NCI-H2081 (cell line): ENCODE data around the gene ADCYAP1R1.

Source experiments
- DNase-seq, 2 experiments: peaks; one replicate each; lab custom pipeline; 2025; lab: John Stamatoyannopoulos, UW

Gene ADCYAP1R1

DNA sequence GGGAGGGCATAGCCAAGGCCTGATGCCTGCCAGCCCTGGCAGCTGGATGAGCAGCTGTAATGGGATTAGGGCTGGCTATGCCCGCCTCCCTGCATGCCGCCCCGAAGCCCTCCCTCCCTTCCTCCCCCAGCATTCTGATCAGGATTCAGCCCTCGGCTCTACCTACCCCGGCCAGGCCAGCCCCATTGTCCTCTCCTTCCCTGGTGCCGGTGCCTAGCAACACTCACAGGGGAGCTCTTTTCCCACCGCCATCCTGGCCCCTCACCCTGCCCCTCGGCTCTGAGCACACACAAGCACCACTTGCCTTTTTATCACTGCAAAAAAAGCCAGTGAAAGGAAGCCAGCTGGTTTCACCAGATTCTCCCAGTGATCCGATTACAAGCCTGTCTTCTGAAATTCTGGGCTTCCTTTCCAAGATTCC is 9.0 kb upstream of the ADCYAP1R1 start:
- DNase-seq: no peak

DNA sequence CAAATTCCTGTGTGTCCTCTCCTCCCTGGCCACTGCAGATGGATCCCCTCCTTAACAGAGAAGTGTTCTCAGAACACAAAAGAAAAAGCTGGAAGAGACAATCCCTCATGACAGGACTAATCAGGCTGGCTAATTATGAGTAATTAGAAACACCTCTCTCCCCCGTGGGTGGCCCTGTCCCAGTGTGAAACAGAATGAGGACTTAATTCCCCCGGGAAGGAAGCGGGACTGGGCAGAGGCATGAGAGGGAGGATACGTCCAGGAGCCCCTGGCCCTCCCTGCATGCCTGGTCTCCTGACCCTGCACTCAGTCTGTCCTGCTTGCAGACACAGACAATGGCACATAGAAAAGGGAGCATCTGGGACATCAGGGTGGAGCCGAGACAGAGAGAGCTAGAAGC is 7.6 kb upstream of the ADCYAP1R1 start:
- no peak for DNase-seq

DNA sequence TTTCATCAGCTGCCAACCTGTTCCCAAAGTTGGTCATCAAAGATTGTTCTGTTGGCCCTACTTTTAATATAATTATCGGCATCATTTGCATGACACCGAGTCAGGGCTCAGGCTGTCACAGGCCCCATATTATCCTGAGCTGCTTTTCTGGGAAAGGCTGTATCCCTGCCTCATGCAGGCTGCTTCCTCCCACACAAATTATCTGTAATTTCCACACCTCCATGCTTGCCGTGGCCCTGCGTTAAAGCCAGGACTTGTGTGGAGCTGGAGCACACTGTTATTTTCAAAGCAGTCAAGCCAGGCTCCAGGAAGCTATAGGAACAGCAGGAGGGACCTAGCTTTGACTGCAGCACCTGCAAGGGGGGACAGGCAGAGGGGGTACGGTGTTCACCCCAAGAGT is 5.4 kb upstream of the ADCYAP1R1 start:
- DNase-seq: no peak

DNA sequence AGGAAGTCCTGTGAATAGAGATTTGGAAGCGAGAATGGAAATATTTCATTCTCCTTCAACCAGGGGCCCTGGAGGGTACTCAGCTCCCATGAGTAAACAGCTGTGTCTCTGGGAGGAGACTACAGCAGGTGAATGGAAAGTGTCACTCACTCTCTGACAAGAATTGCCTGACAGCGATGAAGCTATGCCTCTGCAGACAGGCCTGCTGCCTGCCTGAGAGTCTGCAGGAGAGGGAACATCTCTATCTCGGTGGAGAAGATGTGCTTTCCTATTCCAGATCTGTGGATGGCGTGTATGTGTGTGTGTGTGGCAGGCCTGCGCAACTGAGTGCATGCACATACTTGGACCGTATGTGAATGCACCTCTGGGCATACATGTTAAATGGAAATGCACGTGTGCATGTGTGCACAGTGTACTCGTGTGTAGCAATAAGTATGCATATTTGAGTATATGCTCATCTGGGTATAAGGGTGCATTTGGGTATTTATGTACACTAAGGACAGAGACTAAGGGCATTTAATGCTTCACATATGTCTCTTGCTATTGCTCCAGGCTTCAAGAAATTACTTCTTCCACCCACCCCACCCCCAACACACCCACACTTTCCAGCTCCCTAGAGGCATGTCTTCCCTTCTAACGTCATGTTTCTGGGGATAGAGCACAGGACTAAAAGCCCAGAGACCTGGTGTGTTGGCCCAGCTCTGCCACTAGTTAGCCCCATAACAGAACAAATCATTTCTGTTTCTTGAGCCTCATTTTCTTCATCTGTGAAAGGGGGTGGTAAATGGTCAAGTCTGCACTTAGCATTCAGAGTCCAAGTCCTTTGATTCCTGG is 4.6 kb upstream of the ADCYAP1R1 start:
- DNase-seq: no peak

DNA sequence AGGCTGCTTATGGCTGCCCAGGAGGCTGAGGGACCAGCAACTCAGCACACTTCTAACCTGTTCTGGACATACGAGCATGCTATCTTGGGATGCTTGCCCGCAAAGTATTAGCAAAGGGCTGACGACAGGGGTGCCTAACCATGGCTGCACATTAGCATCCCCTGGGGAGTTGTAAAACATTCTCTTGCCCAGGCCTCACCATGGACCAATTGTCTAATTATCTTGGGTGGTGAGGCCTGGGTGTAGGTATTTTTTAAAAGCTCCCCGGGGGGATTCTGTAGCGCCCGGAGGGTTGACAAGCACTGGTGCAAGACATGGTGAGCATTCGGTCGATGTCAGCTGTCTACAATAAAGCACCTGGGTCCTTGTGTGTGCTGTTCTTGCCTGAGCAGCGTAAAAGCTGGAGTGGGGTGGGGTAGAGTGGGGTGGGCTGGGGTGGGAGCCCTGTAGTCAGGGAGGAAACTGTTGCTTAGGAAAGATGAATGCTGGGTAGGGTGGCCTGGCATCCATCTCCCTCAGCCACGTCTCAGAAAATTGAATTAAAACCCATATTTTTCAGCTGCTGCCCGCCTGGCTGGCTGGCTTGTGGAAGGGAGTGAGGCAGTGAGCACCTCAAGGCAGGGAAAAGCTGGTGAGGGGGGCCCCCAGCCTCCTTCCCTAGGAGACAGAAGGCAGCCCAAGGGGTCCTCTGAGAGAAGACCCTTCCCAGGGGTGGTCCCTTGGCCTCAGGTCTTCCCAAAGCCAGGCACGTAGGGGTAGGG is 2.9 kb upstream of the ADCYAP1R1 start:
- no peak for DNase-seq

DNA sequence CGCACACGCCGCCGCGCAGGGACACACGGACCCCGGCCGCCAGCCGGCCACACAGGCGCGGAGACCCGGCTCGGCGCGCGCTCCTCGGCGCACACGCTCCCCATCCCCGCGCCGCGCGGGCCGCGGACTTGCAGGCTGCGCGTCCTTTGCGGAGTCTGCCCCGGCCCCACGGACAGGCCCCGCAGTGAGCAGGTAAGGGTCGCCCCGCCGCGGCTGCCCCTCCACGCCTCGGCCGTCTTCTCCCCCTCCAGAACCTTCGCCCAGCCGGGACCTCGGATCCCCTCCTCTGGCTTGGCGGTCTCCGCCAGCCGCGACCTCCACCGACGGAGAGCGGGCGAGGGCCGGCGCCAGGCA is 356 bp downstream of the ADCYAP1R1 start:
- DNase-seq: no peak

DNA sequence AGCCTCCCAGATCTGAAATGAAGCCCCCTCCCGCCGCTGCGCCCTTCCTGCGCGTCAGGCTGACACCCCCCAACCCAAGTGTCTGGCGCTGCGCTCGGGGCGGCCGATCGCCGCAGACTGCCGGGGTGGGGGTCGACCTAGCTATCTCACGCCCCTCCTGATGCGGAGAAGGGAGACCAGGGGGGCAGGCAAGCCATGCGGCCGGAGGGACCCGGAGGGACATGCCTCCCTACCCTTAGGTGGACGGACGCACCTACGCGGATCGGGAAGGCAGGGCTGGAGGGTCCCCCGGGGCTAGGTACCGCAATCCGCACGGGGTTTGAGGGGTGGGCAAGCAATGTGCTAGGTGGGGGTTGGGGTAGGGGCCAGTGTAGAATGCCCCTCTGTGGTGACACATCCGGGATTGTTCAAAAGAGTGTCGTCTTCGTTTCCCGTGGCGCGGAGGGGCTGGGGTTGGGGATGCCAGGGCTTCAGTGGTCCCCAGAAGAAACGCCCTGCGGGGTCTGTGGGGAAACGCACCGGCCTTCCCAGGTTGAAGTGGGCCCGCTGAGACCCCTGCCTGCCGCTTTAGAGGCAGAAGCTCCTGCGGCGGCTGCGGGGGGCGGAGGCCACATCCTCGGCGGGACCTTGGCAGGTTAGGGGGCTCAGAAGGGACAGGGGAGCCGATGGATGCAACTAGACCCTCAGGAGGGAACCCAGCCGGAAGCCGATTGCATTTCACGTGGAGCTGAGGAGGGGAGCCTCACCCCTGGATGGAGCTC is 913 bp downstream of the ADCYAP1R1 start:
- DNase-seq: no peak

DNA sequence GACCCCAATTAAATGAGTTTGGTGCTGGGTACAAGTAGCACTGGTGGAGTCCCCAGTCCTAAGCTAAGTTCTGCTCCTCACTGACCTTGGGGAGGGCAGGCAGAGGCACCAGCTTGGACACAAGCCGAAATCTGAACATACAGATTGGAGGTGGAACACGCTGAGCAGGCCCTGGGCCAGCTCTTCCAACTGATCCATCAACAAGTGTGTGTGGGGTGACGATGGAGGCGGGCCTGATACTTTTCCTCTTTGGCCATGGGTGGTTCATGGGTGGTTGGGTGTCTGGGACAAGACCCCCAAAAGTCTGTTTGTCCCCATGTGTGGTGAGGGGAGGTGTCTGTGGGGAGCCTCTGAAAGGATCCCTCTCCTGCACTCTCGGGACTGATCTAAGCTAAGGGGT is 1.9 kb downstream of the ADCYAP1R1 start:
- no peak for DNase-seq

DNA sequence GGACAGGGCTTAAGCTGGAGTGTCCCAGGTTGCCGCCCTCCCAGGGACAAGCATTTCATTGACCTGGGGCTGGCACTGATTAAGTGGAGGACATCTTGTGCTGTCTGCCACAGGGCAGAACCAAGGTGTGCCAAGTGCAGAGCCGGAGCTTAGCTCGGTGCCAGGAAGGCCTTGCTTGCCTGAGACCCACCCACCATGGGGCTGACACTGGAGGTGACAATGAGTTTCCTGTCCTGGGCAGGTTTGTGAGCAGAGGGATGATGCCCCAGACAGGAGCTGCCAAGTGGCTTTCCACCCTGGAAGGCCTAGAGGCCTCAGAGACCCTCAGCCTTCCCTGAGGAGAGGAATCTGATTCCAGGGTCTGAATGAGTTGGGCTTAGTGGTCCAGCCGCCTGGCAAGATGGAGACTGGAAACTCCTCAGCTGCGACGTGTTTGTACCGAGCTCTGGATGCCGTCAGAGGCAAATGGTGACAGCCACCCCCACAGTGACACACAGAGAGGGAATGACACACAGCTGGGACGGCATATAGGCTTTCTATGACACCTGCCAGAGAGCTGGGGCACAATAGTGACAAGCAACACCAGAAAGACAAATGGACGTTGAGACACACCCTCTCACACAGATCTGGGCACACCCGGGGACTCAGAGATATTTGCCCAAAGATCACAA is 2.6 kb downstream of the ADCYAP1R1 start:
- DNase-seq: no peak

DNA sequence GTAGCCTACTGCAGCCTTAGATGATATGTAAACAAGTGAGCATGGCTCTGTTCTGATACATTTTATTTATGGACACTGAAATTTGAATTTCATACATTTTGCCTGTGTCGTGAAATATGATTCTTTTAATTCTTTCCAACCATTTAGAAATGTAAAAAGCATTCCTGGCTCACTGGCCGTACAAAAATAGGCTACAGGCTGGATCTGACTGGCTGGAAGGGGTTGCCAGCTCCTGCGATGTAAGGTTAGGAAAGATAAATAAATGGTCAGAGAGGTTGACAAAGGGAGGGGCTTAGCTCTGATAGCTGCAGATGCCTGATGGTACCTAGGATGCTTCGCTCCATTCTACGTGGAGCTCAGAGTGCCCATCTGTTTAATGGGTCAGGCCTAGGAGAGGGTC is 3.4 kb downstream of the ADCYAP1R1 start:
- no peak for DNase-seq

DNA sequence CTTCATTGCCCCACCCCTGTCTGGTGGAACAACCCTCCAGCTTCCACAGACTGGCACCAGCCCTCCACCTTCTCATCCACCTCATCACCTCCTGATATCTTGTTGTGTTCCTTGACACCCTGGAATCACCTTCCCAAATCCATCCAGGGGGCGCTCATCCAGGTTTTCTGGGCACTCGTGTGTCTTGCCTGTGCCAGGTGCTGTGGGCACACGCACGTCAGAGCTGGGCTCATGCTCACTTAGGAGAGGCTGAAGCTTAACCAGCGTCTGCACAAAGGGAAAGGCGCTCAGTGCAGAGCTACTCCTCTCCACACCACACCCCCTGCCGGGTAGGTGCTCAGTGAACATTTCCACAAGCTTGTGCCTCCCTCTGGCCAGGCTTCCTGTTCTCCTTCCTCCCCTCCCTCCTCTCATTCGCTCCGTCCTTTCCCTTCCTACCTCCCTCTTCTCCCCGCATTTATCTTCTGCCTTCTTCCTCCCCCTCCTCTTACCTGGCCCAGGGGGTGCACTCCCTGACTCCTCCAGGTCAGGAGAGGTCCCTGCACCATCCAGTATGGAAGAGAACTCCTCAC is 4.8 kb downstream of the ADCYAP1R1 start:
- DNase-seq: peak in 1 of 2 experiments; percentile 13

DNA sequence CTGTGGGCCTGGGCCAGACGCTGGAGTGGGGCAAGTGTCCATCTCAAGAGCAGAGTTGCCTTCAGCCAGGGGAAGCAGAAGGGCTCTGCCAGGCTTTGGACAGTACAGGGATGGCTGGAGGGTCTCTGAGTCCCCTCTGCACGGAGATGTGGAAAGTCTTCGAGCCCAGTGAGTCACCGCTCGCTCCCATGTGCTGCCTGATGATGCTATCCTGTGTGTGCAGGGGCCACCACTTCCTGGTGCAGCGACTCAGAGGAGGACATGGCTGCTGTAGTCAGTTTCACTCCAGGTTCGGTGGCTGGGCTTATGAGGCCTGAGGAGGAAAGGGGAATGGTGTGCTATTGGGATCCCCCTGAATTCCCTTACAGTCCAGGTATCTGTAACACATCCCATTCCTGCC is 6.0 kb downstream of the ADCYAP1R1 start:
- no peak for DNase-seq

DNA sequence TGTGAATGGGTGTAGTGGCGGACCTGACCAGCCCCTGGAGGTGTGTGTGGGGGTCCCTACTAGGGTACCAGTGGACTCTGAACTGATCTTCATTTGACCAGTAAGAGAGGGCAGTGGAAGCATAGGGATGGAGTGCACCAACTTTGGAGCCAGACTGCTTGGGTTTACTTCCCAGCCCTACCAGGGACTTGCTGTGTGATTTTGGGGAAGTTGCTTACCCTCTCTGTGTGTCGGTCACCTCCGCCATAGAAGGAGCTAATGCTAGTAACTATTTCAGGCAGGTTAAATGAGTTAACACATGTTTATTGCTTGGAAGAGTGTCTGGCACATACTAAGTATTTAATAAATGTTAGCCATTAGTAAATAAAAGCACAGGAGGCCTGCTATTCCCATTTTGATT is 6.6 kb downstream of the ADCYAP1R1 start:
- DNase-seq: no peak

DNA sequence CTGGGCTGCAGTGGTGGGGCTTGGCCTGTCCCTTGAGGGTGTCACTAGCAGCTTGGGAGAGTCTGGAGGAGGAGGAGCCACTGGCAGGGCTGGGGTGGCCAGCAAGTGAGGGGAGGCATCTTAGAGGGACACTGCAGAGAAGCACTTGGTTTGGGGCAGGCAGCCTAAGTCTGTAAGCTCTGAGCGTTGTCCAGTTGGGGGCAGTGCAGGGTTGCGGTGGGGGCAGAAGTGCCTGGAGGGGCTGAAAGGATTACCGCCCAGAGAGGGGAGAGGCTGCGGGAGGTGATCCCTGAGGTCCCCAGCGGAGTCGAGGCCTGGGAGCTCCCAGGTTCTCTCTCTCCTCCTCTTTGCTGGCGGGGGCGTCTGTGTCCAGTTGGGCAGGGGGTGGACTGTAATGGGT is 7.4 kb downstream of the ADCYAP1R1 start:
- no peak for DNase-seq

DNA sequence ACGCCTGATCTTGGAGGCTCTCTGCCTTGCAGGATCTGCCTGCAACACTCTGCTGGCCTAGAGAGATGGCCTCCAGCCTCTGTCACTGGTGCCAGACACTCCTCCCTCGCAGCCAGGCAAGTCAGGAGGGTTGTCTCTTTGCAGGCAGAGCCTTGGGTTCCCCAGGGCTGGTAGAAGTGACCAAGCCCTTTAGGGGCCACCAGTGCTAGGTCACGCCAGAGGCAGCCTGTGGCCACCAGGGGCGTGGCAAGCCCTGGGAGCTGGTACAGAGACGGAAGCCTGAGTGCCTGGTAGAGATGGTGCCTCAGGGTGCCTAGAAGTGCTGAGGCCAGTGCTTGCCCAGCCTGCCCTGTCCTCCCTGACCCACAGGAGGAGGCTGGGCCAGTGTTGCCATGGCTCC is 9.1 kb downstream of the ADCYAP1R1 start:
- no peak for DNase-seq

DNA sequence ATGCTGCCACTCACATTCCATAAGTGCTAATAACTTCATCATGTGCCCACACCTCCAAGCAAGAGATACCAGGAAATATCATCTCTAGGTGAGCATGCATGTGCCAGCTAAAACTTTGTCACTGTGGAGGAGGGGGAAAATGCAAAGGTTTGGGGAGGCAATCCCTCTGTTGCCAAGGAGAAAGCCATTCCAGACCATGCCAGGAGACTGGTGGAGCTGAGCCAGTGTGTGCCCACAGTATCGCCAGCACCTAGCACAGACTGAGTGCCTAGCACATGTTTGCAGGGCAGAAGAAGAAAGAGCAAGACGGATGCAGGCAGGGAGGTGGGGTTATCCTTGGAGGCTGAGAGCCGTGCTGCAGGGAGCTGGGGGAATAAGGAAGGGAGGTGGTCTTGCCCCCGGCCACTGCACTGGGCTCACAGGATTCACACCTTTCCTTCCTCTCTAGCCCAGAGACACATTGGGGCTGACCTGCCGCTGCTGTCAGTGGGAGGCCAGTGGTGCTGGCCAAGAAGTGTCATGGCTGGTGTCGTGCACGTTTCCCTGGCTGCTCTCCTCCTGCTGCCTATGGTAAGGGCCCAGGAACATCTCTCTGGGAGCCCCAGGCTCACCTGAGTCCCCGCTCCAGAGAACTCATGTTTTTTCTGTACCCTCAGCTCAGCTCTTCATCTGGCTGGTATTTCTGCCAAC is 10.8 kb downstream of the ADCYAP1R1 start:
- no peak for DNase-seq

DNA sequence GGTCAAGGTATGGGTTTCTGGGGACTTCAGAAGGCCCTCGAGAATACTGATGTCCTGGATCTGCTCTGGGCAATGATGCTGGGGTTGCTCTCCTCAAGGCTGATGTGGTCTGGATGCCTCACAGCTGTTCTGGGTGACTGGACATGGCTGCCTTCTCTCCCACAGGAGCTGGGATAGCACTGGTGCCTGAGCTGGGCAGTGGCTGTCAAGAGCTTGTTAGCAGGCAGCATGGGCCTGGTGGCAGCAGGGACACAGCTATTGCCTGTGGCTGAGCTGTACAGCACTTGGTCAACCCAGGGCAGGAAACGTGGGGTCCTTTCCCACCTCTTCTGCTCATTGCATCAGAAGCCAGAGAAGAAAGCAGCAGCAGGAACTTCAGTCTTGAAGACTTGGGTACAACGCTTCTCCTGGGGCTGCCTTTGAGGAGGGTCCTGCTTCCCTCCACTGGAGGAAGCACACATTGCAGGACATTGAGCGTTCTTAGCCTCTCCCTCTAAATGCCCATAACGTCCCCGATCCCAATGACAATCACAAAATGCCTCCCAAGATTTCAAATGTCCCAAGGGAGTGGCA is 13.0 kb downstream of the ADCYAP1R1 start:
- no peak for DNase-seq

DNA sequence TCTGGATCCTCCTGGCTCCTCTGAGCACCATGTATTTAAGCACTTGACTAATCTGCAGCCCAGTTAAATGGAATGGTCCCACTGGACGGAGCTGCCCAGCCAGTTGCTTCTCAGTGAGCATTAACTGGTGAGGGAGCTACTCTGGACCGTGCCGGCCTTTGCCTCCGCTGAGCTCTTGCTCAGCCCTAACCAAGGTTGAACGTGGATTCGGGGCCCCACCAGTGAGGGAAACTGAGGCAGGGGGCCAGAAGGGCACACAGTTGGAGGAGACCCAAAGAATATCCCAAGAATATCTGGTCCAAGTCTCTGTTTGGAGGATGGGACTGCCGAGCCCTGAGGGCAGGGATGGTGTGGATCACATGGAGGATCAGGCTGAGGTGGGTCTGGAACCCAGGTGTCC is 13.7 kb downstream of the ADCYAP1R1 start:
- no peak for DNase-seq

DNA sequence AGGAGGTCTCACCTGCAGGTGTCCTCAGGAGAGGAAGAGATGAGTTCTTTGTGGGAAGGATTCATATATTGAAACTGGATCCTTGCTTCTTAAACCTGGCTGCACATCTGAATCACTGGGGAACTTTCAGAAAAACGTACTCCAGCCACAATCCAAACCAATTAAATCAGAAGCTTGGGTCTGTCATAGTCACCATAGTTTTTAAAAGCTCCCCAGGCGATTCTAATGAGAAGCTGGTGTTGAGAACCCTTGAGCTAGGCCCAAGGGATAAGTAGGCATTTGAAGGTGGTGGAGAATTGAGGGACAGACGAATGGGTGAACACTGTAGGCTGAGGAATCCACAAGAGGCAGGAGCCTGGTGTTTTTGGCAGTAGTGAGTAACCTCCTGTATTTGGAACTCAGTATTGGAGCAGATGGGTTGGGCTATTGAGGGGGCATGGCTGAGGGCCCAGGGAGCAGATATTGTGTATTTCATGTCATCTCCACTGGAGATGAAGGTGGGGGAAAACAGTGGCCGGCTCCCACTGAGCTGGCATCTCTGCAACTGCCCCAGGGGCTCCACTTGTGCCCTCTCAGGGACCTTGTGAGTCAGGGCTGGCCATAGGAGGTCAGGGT is 14.5 kb downstream of the ADCYAP1R1 start:
- DNase-seq: no peak

DNA sequence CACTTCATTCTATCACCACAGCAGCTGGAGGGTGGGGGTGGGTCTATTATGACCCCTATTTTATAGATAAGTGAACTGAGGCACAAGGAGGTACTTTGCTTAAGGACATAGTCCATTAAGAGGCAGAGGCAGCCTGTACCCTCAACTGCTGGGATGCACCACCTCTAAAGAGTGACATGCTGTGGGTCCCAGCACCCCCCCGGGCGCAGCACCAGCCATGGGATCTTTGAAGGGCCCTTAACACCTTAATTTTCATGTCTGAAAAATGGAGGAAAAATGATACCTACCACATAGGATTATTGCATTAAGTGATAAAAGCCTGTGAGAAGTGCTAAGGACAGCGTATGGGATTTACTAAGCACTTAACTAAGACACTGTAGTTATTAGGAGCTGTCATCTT is 15.4 kb downstream of the ADCYAP1R1 start:
- no peak for DNase-seq
